K562 (cell line): ENCODE measurements around the gene ZFYVE28. TPM values are rescaled to one million over a fixed set of nuclear protein-coding genes. Genes with fewer than 3 reads are reported as not detected.

Experiments used
- ARID1B ChIP-seq: fragments of 450-650 bp; IDR thresholded peaks from 2 replicates; pipeline ENCODE4 v1.6.1; 2016; ENCODE audit warnings: antibody characterized with exemption, mild to moderate bottlenecking, inconsistent platforms
- C11orf30 ChIP-seq: fragments of 450-650 bp; IDR thresholded peaks from 2 replicates; pipeline ENCODE4 v1.6.1; 2016; ENCODE audit warnings: low read depth, mild to moderate bottlenecking
- CBFA2T3 ChIP-seq: fragments of 450-650 bp; IDR thresholded peaks from 2 replicates; pipeline ENCODE4 v1.6.1; 2017
- HDAC1 ChIP-seq, 2 experiments: fragments of 450-650 bp; IDR thresholded peaks; 2 replicates each; pipeline ENCODE4 v1.6.1; 2016 to 2017; ENCODE audit warnings: inconsistent platforms in 1 of 2, mild to moderate bottlenecking in 1 of 2, moderate library complexity in 1 of 2
- MAFF ChIP-seq: IDR thresholded peaks from 2 replicates; pipeline ENCODE4 v1.6.1; 2012; ENCODE audit warnings: low read length, improper control_type of control experiment
- POLR3G ChIP-seq: IDR thresholded peaks from 2 replicates; pipeline ENCODE4 v1.6.1; 2011; ENCODE audit not compliant: insufficient read length, insufficient replicate concordance; ENCODE audit errors: extremely low read depth
- RHOXF2B ChIP-seq: fragments of 250-450 bp; sonication (Bioruptor Pico); conservative IDR thresholded peaks from 2 replicates; pipeline ENCODE4 v1.5.1; 2021
- TEAD1 ChIP-seq, 2 experiments: fragments of 450-650 bp in 1 of 2; sonication (generic) in 1 of 2; formaldehyde crosslinking; IDR thresholded peaks; 2 replicates each; pipeline versions ENCODE4 v1.4.0 to v1.8.0; 2020 to 2022; ENCODE audit warnings: mild to moderate bottlenecking in 2 of 2, missing genetic modification reagents in 1 of 2
- ZNF384 ChIP-seq: IDR thresholded peaks from 2 replicates; pipeline ENCODE4 v1.6.1; 2012; ENCODE audit warnings: low read depth, low read length, improper control_type of control experiment
- ZNF408 ChIP-seq: fragments of 250-450 bp; sonication (Bioruptor Pico); IDR thresholded peaks from 2 replicates; pipeline ENCODE4 v1.4.0; 2020; ENCODE audit warnings: low read depth, mild to moderate bottlenecking, moderate library complexity
- ZNF41 ChIP-seq: fragments of 250-450 bp; sonication (Bioruptor Pico); conservative IDR thresholded peaks from 2 replicates; pipeline ENCODE4 v1.4.0; 2020; ENCODE audit warnings: mild to moderate bottlenecking
- ZNF445 ChIP-seq: fragments of 250-450 bp; sonication (Bioruptor Pico); IDR thresholded peaks from 2 replicates; pipeline ENCODE4 v1.4.0; 2020; ENCODE audit warnings: low read depth, mild to moderate bottlenecking, moderate library complexity
- polyA plus RNA-seq, 8 experiments: library from polyadenylated mRNA; depleted of rRNA in 4 of 8; stranded (reverse) in 5 of 8; unstranded in 3 of 8; fragments of >200 nt; fragmentation: Nextera tagmentation in 2 of 8; fragmentation: Illumina TruSeq in 1 of 8; extraction: Ambion mirVana in 2 of 8; extraction: Trizol in 1 of 8; gene quantifications; 2 replicates each; pipeline versions ENCODE4 v1.2.1 to v1.2.3, GENCODE V29; 2011 to 2014; ENCODE audit warnings: inconsistent platforms in 1 of 8, missing spikeins in 1 of 8
- total RNA-seq, 7 experiments: library from RNA; depleted of rRNA in 6 of 7; stranded (reverse); fragments of >200 nt in 6 of 7; fragmentation: Illumina TruSeq in 2 of 7; extraction: Trizol in 2 of 7; gene quantifications; 2 replicates each; pipeline versions ENCODE4 v1.2.1 to v1.2.3, GENCODE V29; 2011 to 2021; ENCODE audit warnings: low replicate concordance in 1 of 7
- TF ChIP-seq, protein P1 (sequence below): fragments of 250-450 bp; sonication (Bioruptor Pico); IDR thresholded peaks from 2 replicates; pipeline ENCODE4 v1.5.0; 2021
- TF ChIP-seq, protein P2 (sequence below): sonication (generic); formaldehyde crosslinking; IDR thresholded peaks from 2 replicates; pipeline ENCODE4 v1.8.0; 2022; ENCODE audit warnings: missing genetic modification reagents, mild to moderate bottlenecking, moderate library complexity, borderline replicate concordance
- TF ChIP-seq, protein P3 (sequence below), 3 experiments: fragments of 200-800 bp in 1 of 3; sonication (Bioruptor generic) in 1 of 3; sonication (generic) in 1 of 3; formaldehyde crosslinking in 1 of 3; IDR thresholded peaks; 2 replicates each; pipeline versions ENCODE4 v1.6.1 to v1.8.0; 2016 to 2022; ENCODE audit warnings: mild to moderate bottlenecking in 2 of 3, missing compliant biosample characterization in 2 of 3, missing genetic modification characterization in 2 of 3, missing genetic modification reagents in 1 of 3
- TF ChIP-seq, protein P4 (sequence below): fragments of 250-450 bp; sonication (Bioruptor Pico); IDR thresholded peaks from 2 replicates; pipeline ENCODE4 v1.4.0; 2020; ENCODE audit warnings: mild to moderate bottlenecking, moderate library complexity
- TF ChIP-seq, protein P5 (sequence below): IDR thresholded peaks from 2 replicates; pipeline ENCODE4 v1.6.1; 2016; ENCODE audit warnings: missing genetic modification characterization, missing compliant biosample characterization
- TF ChIP-seq, protein P6 (sequence below): fragments of 450-650 bp; formaldehyde crosslinking; IDR thresholded peaks from 2 replicates; pipeline ENCODE4 v1.4.0; 2020; ENCODE audit warnings: mild to moderate bottlenecking, moderate library complexity

The ZFYVE28 gene
- total and polyA plus RNA-seq, 9 of the 15 experiments (the other 6 are each of a cell fraction or from before 2014, with no cell fraction given), result 1.3 to 24.8 (median 8.9) TPM

DNA sequence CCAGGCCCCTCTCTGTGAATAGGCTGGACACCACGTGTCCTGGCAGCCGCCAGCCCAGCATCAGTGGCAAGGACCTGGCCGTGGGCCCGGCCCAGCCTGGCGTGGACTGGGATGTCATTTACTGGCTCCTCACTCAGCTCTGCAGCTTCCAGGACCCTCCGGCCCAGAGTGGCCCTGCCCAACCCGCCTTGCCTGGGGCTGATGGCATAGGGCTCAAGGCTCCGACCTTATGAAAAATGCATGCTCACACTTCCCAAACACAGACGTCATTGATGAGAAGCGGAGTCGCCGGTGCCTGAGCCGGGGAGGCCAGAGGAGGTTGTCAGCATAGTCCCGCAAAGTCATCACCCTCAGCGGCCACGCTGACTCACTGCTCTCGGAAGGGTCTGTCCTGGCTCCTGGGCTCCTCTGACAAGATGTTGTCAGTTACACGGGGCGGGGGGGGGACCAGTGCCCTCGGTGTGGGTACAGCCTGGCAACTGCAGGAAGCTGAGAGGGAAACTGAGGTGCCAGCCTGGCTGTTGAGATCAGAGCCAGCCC lies 14.6 kb upstream of the ZFYVE28 start (continued):
- TF ChIP-seq, protein P1, sequence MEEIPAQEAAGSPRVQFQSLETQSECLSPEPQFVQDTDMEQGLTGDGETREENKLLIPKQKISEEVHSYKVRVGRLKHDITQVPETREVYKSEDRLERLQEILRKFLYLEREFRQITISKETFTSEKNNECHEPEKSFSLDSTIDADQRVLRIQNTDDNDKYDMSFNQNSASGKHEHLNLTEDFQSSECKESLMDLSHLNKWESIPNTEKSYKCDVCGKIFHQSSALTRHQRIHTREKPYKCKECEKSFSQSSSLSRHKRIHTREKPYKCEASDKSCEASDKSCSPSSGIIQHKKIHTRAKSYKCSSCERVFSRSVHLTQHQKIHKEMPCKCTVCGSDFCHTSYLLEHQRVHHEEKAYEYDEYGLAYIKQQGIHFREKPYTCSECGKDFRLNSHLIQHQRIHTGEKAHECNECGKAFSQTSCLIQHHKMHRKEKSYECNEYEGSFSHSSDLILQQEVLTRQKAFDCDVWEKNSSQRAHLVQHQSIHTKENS (CRISPR knock-in tag), result no peak
- TF ChIP-seq, protein P2, sequence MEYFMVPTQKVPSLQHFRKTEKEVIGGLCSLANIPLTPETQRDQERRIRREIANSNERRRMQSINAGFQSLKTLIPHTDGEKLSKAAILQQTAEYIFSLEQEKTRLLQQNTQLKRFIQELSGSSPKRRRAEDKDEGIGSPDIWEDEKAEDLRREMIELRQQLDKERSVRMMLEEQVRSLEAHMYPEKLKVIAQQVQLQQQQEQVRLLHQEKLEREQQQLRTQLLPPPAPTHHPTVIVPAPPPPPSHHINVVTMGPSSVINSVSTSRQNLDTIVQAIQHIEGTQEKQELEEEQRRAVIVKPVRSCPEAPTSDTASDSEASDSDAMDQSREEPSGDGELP (CRISPR knock-in tag), result 0 out of 2 replicates have a peak, but pooled peaks have one; percentile 4
- TF ChIP-seq, protein P3, sequence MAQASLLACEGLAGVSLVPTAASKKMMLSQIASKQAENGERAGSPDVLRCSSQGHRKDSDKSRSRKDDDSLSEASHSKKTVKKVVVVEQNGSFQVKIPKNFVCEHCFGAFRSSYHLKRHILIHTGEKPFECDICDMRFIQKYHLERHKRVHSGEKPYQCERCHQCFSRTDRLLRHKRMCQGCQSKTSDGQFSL (CRISPR knock-in tag; IDR thresholded peaks at IDR 0.05), result peak; percentile 67; the same call in 1 of the 2 replicates
- TF ChIP-seq, protein P3 (tag; IDR thresholded peaks at IDR 0.05), result no peak
- TF ChIP-seq MAFF, result peak; percentile 48
- peak; percentile 94 for TF ChIP-seq C11orf30
- TF ChIP-seq POLR3G, result no peak
- 0 out of 4 replicates have a peak, but pooled peaks of 1 of the 2 experiments have one; percentile 26 for TF ChIP-seq HDAC1 (IDR thresholded peaks at IDR 0.05)
- no peak for TF ChIP-seq RHOXF2B (CRISPR knock-in tag)
- TF ChIP-seq ZNF384, result no peak
- TF ChIP-seq, protein P4, sequence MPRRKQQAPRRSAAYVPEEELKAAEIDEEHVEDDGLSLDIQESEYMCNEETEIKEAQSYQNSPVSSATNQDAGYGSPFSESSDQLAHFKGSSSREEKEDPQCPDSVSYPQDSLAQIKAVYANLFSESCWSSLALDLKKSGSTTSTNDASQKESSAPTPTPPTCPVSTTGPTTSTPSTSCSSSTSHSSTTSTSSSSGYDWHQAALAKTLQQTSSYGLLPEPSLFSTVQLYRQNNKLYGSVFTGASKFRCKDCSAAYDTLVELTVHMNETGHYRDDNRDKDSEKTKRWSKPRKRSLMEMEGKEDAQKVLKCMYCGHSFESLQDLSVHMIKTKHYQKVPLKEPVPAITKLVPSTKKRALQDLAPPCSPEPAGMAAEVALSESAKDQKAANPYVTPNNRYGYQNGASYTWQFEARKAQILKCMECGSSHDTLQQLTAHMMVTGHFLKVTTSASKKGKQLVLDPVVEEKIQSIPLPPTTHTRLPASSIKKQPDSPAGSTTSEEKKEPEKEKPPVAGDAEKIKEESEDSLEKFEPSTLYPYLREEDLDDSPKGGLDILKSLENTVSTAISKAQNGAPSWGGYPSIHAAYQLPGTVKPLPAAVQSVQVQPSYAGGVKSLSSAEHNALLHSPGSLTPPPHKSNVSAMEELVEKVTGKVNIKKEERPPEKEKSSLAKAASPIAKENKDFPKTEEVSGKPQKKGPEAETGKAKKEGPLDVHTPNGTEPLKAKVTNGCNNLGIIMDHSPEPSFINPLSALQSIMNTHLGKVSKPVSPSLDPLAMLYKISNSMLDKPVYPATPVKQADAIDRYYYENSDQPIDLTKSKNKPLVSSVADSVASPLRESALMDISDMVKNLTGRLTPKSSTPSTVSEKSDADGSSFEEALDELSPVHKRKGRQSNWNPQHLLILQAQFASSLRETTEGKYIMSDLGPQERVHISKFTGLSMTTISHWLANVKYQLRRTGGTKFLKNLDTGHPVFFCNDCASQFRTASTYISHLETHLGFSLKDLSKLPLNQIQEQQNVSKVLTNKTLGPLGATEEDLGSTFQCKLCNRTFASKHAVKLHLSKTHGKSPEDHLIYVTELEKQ (CRISPR knock-in tag), result no peak
- TF ChIP-seq ZNF41 (CRISPR knock-in tag), result no peak
- TF ChIP-seq TEAD1 (CRISPR knock-in tag; IDR thresholded peaks at IDR 0.05), result no peak
- peak; percentile 78 for TF ChIP-seq ARID1B
- peak; percentile 24; the same call in 1 of the 2 replicates for TF ChIP-seq CBFA2T3
- TF ChIP-seq, protein P5, sequence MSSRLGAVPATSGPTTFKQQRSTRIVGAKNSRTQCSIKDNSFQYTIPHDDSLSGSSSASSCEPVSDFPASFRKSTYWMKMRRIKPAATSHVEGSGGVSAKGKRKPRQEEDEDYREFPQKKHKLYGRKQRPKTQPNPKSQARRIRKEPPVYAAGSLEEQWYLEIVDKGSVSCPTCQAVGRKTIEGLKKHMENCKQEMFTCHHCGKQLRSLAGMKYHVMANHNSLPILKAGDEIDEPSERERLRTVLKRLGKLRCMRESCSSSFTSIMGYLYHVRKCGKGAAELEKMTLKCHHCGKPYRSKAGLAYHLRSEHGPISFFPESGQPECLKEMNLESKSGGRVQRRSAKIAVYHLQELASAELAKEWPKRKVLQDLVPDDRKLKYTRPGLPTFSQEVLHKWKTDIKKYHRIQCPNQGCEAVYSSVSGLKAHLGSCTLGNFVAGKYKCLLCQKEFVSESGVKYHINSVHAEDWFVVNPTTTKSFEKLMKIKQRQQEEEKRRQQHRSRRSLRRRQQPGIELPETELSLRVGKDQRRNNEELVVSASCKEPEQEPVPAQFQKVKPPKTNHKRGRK (tag), result no peak
- TF ChIP-seq ZNF445 (CRISPR knock-in tag), result no peak
- TF ChIP-seq, protein P6, sequence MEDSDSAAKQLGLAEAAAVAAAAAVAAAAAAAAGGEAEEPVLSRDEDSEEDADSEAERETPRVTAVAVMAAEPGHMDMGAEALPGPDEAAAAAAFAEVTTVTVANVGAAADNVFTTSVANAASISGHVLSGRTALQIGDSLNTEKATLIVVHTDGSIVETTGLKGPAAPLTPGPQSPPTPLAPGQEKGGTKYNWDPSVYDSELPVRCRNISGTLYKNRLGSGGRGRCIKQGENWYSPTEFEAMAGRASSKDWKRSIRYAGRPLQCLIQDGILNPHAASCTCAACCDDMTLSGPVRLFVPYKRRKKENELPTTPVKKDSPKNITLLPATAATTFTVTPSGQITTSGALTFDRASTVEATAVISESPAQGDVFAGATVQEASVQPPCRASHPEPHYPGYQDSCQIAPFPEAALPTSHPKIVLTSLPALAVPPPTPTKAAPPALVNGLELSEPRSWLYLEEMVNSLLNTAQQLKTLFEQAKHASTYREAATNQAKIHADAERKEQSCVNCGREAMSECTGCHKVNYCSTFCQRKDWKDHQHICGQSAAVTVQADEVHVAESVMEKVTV (CRISPR knock-in tag), result no peak
- no peak for TF ChIP-seq ZNF408 (CRISPR knock-in tag)
